ENCODE measurements around the gene JUND. TPM values are rescaled to one million over a fixed set of nuclear protein-coding genes. Genes with fewer than 3 reads are reported as not detected.

Gene JUND
- total RNA-seq, 2 experiments from 2014 or later, result 527 to 530 TPM

DNA sequence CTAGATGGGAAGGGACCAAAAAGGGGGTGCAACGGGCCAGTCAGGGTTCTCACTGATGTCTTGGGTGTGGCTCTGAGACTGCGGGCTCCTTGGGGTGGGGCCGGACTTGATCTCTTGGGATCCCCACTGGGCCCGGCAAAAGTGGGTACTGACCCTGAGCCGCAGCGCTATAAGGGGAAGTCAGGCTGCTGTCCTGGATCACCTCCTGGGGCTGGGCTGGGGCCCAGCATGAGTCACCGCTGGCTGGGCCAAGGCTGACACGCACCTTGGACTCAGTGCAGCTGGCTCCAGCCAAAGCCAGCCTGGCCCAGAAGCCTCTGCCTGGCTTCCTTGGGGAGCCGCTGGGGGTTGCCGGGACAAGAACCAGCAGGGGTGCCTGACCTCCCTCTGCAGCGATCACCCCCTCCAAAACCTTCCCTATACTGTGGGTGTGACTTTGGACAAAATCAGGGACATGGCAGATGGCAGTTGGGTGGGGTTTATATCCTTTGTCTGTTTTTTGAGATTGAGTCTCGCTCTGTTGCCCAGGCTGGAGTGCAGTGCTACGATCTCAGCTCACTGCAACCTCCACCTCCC lies 6.6 kb downstream of the JUND start:
- Mint-ChIP-seq H3K9me3 (no peaks in the 10 kb centered on the region), H3K4me1 (ENCODE audit: low read depth) (peaks cover 31% of the 10 kb centered on the region), H3K4me3 (no peak overlapping the region), H3K27me3 (no peaks in the 10 kb centered on the region), H3K36me3 (ENCODE audit: low read depth) (peaks cover 29% of the 10 kb centered on the region), H3K27ac (peak overlapping the region; percentile 63)
- CTCF ChIA-PET, result interaction anchor here (1.0 to 9.8 kb wide), 9 partner anchors 7 to 113 kb away, joined by 3 to 85 read pairs (median 4); partner anchors contain the start of gene LSM4
- intact Hi-C loops (cut with micrococcal nuclease), result no loop called here
- DNase-seq (peak; percentile 32), ATAC-seq (peak; percentile 6)
- POLR2A ChIA-PET, result interaction anchor here (0.9 to 9.0 kb wide), 11 partner anchors 16 to 71 kb away, joined by 3 to 592 read pairs (median 4); partner anchors contain the start of genes LSM4 and RAB3A
- TF ChIP-seq, protein P1, sequence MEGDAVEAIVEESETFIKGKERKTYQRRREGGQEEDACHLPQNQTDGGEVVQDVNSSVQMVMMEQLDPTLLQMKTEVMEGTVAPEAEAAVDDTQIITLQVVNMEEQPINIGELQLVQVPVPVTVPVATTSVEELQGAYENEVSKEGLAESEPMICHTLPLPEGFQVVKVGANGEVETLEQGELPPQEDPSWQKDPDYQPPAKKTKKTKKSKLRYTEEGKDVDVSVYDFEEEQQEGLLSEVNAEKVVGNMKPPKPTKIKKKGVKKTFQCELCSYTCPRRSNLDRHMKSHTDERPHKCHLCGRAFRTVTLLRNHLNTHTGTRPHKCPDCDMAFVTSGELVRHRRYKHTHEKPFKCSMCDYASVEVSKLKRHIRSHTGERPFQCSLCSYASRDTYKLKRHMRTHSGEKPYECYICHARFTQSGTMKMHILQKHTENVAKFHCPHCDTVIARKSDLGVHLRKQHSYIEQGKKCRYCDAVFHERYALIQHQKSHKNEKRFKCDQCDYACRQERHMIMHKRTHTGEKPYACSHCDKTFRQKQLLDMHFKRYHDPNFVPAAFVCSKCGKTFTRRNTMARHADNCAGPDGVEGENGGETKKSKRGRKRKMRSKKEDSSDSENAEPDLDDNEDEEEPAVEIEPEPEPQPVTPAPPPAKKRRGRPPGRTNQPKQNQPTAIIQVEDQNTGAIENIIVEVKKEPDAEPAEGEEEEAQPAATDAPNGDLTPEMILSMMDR (IDR thresholded peaks at IDR 0.05), result no peak

DNA sequence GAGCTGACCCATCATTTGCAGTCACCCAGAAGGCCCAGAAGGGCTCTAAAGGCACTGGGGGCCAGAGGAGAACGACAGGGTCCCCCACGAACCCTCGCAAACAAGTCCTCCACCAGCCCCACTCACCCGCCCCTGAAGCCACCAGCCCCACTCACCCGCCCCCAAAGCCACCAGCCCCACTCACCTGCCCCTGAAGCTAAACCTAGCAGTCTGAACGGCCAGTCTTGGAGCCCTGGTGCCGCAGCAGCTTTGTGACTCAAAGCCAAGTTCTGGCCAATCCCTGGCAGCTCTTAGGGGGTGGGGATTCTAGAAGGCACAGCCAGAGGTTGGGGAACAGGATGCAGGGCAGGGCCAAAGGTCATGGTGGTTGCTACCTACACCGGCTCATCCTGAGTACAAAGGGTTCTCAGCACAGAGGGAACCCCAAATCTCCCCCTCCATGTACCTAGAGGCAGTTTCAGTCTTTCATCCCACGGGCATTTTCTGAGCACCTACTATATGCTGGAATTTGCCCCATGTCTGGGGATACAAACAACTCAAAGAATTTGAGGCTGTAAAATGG lies 7.1 kb downstream of the JUND start, which contains the start of gene IQCN:
Gene IQCN, minus strand, starts transcription at position 234 of the 562 bp plus-strand sequence. CDS start 4,974 bp downstream, outside the sequence.
- H3K27me3 Mint-ChIP-seq, result no peaks in the 10 kb centered on the region
- ATAC-seq (peak; percentile 80), DNase-seq (peak; percentile 80)
- H3K4me3 Mint-ChIP-seq, result no peak within 1 kb of the TSS
- intact Hi-C loops (cut with micrococcal nuclease), result no loop called here
- ChIA-PET POLR2A (interaction anchor here (0.6 to 2.4 kb wide), 9 partner anchors 17 to 69 kb away, joined by 3 to 10 read pairs (median 4); no protein-coding TSS in a partner anchor), CTCF (interaction anchor here (1.2 to 9.8 kb wide), 8 partner anchors 8 to 114 kb away, joined by 3 to 85 read pairs (median 4); partner anchors contain the start of gene LSM4)
- peak within 1 kb of the TSS; percentile 63 for H3K27ac Mint-ChIP-seq
- peaks cover 23% of the 10 kb centered on the region for H3K36me3 Mint-ChIP-seq (ENCODE audit: low read depth)
- H3K9me3 Mint-ChIP-seq, result no peaks in the 10 kb centered on the region
- H3K4me1 Mint-ChIP-seq (ENCODE audit: low read depth), result peaks cover 30% of the 10 kb centered on the region
- TF ChIP-seq, protein P1 (IDR thresholded peaks at IDR 0.05), result no peak

DNA sequence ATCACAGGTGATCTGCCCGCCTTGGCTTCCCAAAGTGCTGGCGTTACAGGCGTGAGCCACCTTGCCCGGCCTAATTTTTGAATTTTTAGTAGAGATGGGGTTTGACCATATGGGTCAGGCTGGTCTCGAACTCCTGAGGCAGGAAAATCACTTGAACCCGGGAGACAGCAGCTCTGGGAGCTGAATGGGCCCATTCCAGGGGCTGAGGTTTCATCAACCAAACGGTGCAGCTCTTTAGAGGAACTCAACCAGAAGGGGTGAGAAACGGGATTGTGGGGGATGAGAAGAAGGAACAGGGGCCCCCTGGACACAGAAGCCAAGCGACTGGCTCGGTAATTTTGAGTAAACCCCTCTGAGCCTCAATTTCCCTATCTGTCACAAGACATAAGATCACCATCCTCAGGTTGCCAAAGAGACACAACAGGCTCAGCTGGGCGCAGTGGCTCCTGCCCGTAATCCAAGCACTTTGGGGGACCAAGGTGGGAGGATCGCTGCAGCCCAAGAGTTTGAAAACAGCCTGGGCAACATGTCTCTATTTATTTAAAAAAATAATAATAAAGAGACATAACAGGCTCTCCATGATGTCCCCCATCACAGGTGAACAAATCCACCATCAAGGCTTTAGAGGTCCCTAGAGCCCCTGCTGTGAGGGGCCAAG lies 7.7 kb downstream of the JUND start:
- no peak for DNase-seq
- intact Hi-C loops (cut with micrococcal nuclease), result no loop called here

DNA sequence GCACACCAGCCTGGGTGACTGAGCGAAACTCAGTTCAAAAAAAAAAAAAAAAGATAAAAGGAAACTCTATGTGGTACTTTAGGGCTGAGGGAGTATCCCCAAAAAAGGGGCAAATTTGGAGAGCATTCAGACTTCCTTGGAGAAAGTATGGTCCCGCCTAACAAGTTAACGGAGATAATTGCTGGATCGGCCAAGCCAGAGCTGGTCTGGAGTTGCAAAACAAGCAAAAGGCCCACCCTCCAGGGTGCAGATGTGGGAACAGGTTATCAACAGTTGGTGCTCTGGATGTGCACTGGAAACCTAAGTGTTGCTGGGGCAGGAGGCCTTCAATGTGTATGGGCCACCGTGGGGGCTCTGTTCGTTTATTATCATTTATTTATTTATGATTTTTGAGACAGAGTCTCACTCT lies 10.0 kb downstream of the JUND start:
- H3K27me3 Mint-ChIP-seq, result no peaks in the 10 kb centered on the region
- H3K4me1 Mint-ChIP-seq (ENCODE audit: low read depth), result peaks cover 19% of the 10 kb centered on the region
- H3K36me3 Mint-ChIP-seq (ENCODE audit: low read depth), result peaks cover 4% of the 10 kb centered on the region
- DNase-seq (no peak), ATAC-seq (no peak)
- POLR2A ChIA-PET, result interaction anchor here (0.8 to 0.9 kb wide), 4 partner anchors 9 to 59 kb away, joined by 3 to 4 read pairs (median 4); no protein-coding TSS in a partner anchor
- TF ChIP-seq, protein P1 (IDR thresholded peaks at IDR 0.05), result no peak
- H3K9me3 Mint-ChIP-seq, result no peaks in the 10 kb centered on the region
- intact Hi-C loops (cut with micrococcal nuclease), result no loop called here
- no peak overlapping the region for H3K27ac Mint-ChIP-seq
- H3K4me3 Mint-ChIP-seq, result no peak overlapping the region
- CTCF ChIA-PET, result interaction anchor here (0.7 to 9.8 kb wide), 8 partner anchors 8 to 138 kb away, joined by 3 to 85 read pairs (median 4); no protein-coding TSS in a partner anchor

More for the DNA sequence above, 7.7 kb downstream of the JUND start:
- H3K9me3 Mint-ChIP-seq, result no peaks in the 10 kb centered on the region
- peaks cover 28% of the 10 kb centered on the region for H3K4me1 Mint-ChIP-seq (ENCODE audit: low read depth)
- ATAC-seq, result no peak
- CTCF ChIA-PET, result interaction anchor here (0.7 to 9.8 kb wide), 8 partner anchors 9 to 114 kb away, joined by 3 to 85 read pairs (median 4); a partner anchor contains a TSS
- TF ChIP-seq, protein P1 (IDR thresholded peaks at IDR 0.05), result no peak
- peaks cover 17% of the 10 kb centered on the region for H3K36me3 Mint-ChIP-seq (ENCODE audit: low read depth)
- H3K4me3 Mint-ChIP-seq, result no peak overlapping the region
- peak overlapping the region; percentile 63 for H3K27ac Mint-ChIP-seq
- H3K27me3 Mint-ChIP-seq, result no peaks in the 10 kb centered on the region
- POLR2A ChIA-PET, result interaction anchor here (0.6 to 2.4 kb wide), 10 partner anchors 16 to 187 kb away, joined by 3 to 10 read pairs (median 4); partner anchors contain the start of gene IL12RB1
